Adrenal gland (tissue), 5 donors: ENCODE measurements around the gene IFNA13.

Source experiments
- POLR2A ChIP-seq, 2 donors: fragments of 450-650 bp; IDR thresholded peaks; one replicate each; pipeline ENCODE4 v1.6.1; 2017; ENCODE audit warnings: antibody characterized with exemption in 2 of 2, mild to moderate bottlenecking in 2 of 2, moderate library complexity in 1 of 2
- TF ChIP-seq, protein P1 (sequence below), 6 experiments: fragments of 450-650 bp in 4 of 6; fragments of 200-600 bp in 2 of 6; sonication (generic) in 1 of 6; IDR thresholded peaks; 1 replicate in 5 of 6; 2 replicates in 1 of 6; pipeline versions ENCODE4 v1.5.1 to v1.8.0; 2016 to 2021; ENCODE audit warnings: antibody characterized with exemption in 6 of 6, mild to moderate bottlenecking in 2 of 6, moderate library complexity in 1 of 6
- donor health status: DM: no; HTN: no; CAD: no.

DNA sequence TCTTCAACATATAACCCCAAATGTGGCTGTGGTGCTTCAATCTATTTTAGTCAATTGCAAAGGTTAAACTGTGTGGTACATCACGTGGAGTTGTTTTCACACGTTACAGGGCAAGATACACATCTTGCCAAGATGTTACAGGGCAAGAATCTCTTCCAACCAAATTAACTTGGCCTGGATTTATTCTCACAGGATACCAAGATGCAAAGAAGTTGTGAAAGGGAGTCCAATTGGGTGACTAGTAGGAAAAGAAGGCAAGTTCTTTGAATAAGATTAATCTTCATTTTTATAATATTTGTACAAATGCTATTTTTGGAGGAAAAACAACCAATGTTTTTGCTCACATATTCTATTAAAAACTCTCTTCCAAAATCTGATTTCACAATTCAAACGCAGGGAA is 36.3 kb upstream of the IFNA13 start:
- TF ChIP-seq POLR2A (IDR thresholded peaks at IDR 0.05): no peak
- TF ChIP-seq, protein P1, sequence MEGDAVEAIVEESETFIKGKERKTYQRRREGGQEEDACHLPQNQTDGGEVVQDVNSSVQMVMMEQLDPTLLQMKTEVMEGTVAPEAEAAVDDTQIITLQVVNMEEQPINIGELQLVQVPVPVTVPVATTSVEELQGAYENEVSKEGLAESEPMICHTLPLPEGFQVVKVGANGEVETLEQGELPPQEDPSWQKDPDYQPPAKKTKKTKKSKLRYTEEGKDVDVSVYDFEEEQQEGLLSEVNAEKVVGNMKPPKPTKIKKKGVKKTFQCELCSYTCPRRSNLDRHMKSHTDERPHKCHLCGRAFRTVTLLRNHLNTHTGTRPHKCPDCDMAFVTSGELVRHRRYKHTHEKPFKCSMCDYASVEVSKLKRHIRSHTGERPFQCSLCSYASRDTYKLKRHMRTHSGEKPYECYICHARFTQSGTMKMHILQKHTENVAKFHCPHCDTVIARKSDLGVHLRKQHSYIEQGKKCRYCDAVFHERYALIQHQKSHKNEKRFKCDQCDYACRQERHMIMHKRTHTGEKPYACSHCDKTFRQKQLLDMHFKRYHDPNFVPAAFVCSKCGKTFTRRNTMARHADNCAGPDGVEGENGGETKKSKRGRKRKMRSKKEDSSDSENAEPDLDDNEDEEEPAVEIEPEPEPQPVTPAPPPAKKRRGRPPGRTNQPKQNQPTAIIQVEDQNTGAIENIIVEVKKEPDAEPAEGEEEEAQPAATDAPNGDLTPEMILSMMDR (IDR thresholded peaks at IDR 0.05): no peak
